WTC11 (cell line): ENCODE measurements around the gene HOXA2. TPM values are rescaled to one million over a fixed set of nuclear protein-coding genes. Genes with fewer than 3 reads are reported as not detected.

Experiments used
- ATAC-seq: fragments of 200-7000 bp; cut with Tn5 transposase; 2 replicates; pipeline ENCODE4 v1.10.0; 2021; ENCODE audit warnings: mild to moderate bottlenecking, moderate library complexity
- CTCF ChIA-PET: fragments of 300-600 bp; sonication (Branson Sonifier 250); formaldehyde crosslinking; loops from one replicate; lab custom pipeline; 2021; ENCODE audit warnings: antibody characterized with exemption; lab: Charles Lee
- POLR2A ChIA-PET: fragments of 350-600 bp; sonication (Branson Sonifier 250); formaldehyde crosslinking; loops from one replicate; lab custom pipeline; 2021; ENCODE audit warnings: antibody characterized with exemption; lab: Charles Lee
- DNase-seq: peaks from one replicate; pipeline ENCODE4 v3.0.0; 2021; ENCODE audit warnings: low spot score
- H3K27ac Mint-ChIP-seq: 2 replicates; pipeline ENCODE4 v1.8.0; 2021; ENCODE audit warnings: mixed read lengths
- H3K27me3 Mint-ChIP-seq: 2 replicates; pipeline ENCODE4 v1.8.0; 2021; ENCODE audit warnings: low read depth, mild to moderate bottlenecking, moderate library complexity, mixed read lengths
- H3K36me3 Mint-ChIP-seq: 2 replicates; pipeline ENCODE4 v1.8.0; 2021; ENCODE audit warnings: mixed read lengths
- H3K4me1 Mint-ChIP-seq: 2 replicates; pipeline ENCODE4 v1.8.0; 2022; ENCODE audit warnings: mixed read lengths
- H3K4me3 Mint-ChIP-seq: 2 replicates; pipeline ENCODE4 v1.8.0; 2021; ENCODE audit warnings: mild to moderate bottlenecking, moderate library complexity, mixed read lengths
- H3K9me3 Mint-ChIP-seq: 2 replicates; pipeline ENCODE4 v1.8.0; 2021; ENCODE audit warnings: mixed read lengths
- ATF1 ChIP-seq: sonication (generic); formaldehyde crosslinking; IDR thresholded peaks from 2 replicates; pipeline ENCODE4 v1.8.1; 2023; ENCODE audit warnings: mild to moderate bottlenecking, moderate library complexity, missing genetic modification reagents
- CREM ChIP-seq: sonication (generic); formaldehyde crosslinking; IDR thresholded peaks from 2 replicates; pipeline ENCODE4 v1.8.1; 2022; ENCODE audit warnings: mild to moderate bottlenecking, missing genetic modification reagents, moderate library complexity
- FOXP1 ChIP-seq: sonication (generic); formaldehyde crosslinking; IDR thresholded peaks from 2 replicates; pipeline ENCODE4 v1.8.0; 2022; ENCODE audit warnings: missing genetic modification reagents, mild to moderate bottlenecking, moderate library complexity, borderline replicate concordance
- GABPB1 ChIP-seq: sonication (generic); formaldehyde crosslinking; IDR thresholded peaks from 2 replicates; pipeline ENCODE4 v1.8.1; 2023; ENCODE audit warnings: mild to moderate bottlenecking, missing genetic modification reagents
- NR1H2 ChIP-seq: sonication (generic); formaldehyde crosslinking; IDR thresholded peaks from 2 replicates; pipeline ENCODE4 v1.9.0; 2021; ENCODE audit warnings: mild to moderate bottlenecking, moderate library complexity, missing genetic modification reagents
- SP1 ChIP-seq: sonication (generic); formaldehyde crosslinking; conservative IDR thresholded peaks from 2 replicates; pipeline ENCODE4 v1.8.1; 2022; ENCODE audit warnings: missing genetic modification reagents
- TEAD1 ChIP-seq: sonication (generic); formaldehyde crosslinking; IDR thresholded peaks from 2 replicates; pipeline ENCODE4 v1.8.0; 2022; ENCODE audit warnings: mild to moderate bottlenecking, missing genetic modification reagents
- ZBTB21 ChIP-seq: sonication (generic); formaldehyde crosslinking; IDR thresholded peaks from 2 replicates; pipeline ENCODE4 v1.8.1; 2023; ENCODE audit warnings: mild to moderate bottlenecking, missing genetic modification reagents, borderline replicate concordance
- ZNF138 ChIP-seq: sonication (generic); formaldehyde crosslinking; conservative IDR thresholded peaks from 2 replicates; pipeline ENCODE4 v1.8.1; 2022; ENCODE audit warnings: mild to moderate bottlenecking, moderate library complexity, missing genetic modification reagents
- ZNF232 ChIP-seq: sonication (generic); formaldehyde crosslinking; IDR thresholded peaks from 2 replicates; pipeline ENCODE4 v1.8.0; 2022; ENCODE audit warnings: mild to moderate bottlenecking, missing genetic modification reagents
- ZNF416 ChIP-seq: fragments of 250-450 bp; sonication (Bioruptor Pico); IDR thresholded peaks from 2 replicates; pipeline ENCODE4 v1.9.0; 2021; ENCODE audit warnings: mild to moderate bottlenecking, inconsistent platforms
- ZNF423 ChIP-seq: fragments of 250-450 bp; sonication (Bioruptor Pico); IDR thresholded peaks from 2 replicates; pipeline ENCODE4 v2.1.2; 2022; ENCODE audit warnings: mild to moderate bottlenecking, moderate library complexity
- total RNA-seq: library from RNA; stranded (reverse); gene quantifications from 3 replicates; pipeline ENCODE4 v1.2.3, GENCODE V29; 2021
- TF ChIP-seq, protein P1 (sequence below): sonication (generic); formaldehyde crosslinking; IDR thresholded peaks from 2 replicates; pipeline ENCODE4 v1.8.0; 2022; ENCODE audit warnings: mild to moderate bottlenecking, missing genetic modification reagents
- TF ChIP-seq, protein P2 (sequence below): sonication (generic); formaldehyde crosslinking; IDR thresholded peaks from 2 replicates; pipeline ENCODE4 v1.8.1; 2022; ENCODE audit warnings: mild to moderate bottlenecking, missing genetic modification reagents, moderate library complexity, borderline replicate concordance
- TF ChIP-seq, protein P3 (sequence below): sonication (generic); formaldehyde crosslinking; IDR thresholded peaks from 2 replicates; pipeline ENCODE4 v1.8.0; 2022; ENCODE audit warnings: mild to moderate bottlenecking, missing genetic modification reagents
- TF ChIP-seq, protein P4 (sequence below): fragments of 250-450 bp; sonication (Bioruptor Pico); IDR thresholded peaks from 2 replicates; pipeline ENCODE4 v1.9.0; 2021; ENCODE audit warnings: moderate library complexity, mild to moderate bottlenecking, inconsistent platforms, borderline replicate concordance
- TF ChIP-seq, protein P5 (sequence below): sonication (generic); formaldehyde crosslinking; IDR thresholded peaks from 2 replicates; pipeline ENCODE4 v1.8.0; 2023; ENCODE audit warnings: mild to moderate bottlenecking, missing genetic modification reagents
- TF ChIP-seq, protein P6 (sequence below): sonication (generic); formaldehyde crosslinking; IDR thresholded peaks from 2 replicates; pipeline ENCODE4 v1.8.1; 2023; ENCODE audit warnings: mild to moderate bottlenecking, missing genetic modification reagents, moderate library complexity
- TF ChIP-seq, protein P7 (sequence below): sonication (generic); formaldehyde crosslinking; IDR thresholded peaks from 2 replicates; pipeline ENCODE4 v1.8.1; 2023; ENCODE audit warnings: mild to moderate bottlenecking, missing genetic modification reagents, moderate library complexity

The HOXA2 gene
- total RNA-seq, 1 experiment from 2014 or later, result not detected

DNA sequence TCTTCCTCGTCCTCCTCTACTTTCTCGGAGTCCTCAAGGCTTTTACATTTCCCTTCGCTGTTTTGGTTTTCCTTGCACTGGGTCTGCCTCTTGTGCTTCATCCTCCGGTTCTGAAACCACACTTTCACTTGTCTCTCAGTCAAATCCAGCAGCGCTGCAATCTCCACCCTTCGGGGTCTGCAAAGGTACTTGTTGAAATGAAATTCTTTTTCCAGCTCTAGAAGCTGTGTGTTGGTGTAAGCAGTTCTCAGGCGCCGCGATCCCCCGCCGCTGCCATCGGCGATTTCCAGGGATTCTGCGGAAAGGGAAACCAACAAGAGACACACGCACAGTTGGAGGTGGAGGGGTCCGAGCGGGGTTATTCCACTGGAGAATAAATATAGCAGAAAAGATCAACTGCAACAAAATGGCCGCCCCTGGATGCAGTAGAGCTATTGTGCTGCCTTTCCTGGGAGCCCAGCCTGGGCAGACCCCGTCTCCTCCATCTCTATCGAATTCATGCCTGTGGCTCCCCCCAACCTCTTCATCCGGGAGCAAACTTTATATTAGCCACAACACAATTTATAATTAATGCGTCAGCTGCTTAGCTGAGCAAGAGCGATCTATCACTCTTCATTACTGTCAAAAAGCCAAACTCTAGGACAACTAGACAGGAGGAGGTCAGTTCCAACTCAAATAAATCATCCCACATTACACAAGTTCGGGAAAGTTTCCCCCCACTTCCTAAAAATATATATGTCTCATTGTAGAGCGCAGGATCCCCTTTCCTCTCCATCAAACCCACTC is 1.1 kb downstream of the HOXA2 start:
- POLR2A ChIA-PET, result interaction anchor here (1.8 kb wide), 1 partner anchor 14 kb away, joined by 4 read pairs; no protein-coding TSS in a partner anchor
- TF ChIP-seq, protein P1, sequence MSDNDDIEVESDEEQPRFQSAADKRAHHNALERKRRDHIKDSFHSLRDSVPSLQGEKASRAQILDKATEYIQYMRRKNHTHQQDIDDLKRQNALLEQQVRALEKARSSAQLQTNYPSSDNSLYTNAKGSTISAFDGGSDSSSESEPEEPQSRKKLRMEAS (CRISPR knock-in tag), result no peak
- no peak for ATAC-seq
- CTCF ChIA-PET, result interaction anchor here (0.7 to 1.2 kb wide), 3 partner anchors 9 to 79 kb away, joined by 3 to 4 read pairs (median 3); no protein-coding TSS in a partner anchor
- H3K4me1 Mint-ChIP-seq, result peaks cover 50% of the 10 kb centered on the region
- DNase-seq, result no peak
- peaks cover 100% of the 10 kb centered on the region for H3K27me3 Mint-ChIP-seq
- H3K27ac Mint-ChIP-seq, result no peak overlapping the region
- peak overlapping the region; percentile 35 for H3K4me3 Mint-ChIP-seq
- H3K9me3 Mint-ChIP-seq, result no peaks in the 10 kb centered on the region
- peaks cover 6% of the 10 kb centered on the region for H3K36me3 Mint-ChIP-seq

DNA sequence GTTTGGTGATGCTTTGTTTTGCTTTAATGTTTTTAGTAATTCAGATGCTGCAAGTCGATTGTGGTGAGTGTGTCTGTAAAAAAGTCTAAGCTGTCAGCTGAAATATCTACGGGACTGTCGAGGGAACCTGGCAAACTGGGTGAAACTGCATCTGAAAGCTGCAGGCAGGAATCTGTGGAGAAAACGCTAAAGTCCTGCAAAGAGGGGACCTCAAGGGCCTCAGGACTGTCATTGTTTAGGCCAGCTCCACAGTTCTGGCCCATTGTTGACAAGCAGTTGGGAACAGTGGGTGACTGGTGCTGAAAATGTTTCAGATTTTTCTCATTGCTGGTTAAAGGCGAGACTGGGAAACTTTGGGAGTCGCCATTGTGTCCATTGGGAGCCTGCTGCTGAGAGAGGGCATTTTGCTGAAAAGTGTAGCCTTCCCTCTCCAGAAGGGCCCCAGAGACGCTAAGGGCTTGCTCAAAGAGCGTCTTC is 1.8 kb downstream of the HOXA2 start:
- POLR2A ChIA-PET, result interaction anchor here (1.8 kb wide), 1 partner anchor 15 kb away, joined by 4 read pairs; no protein-coding TSS in a partner anchor
- peak; percentile 12; the same call in 1 of the 2 replicates for ATAC-seq
- Mint-ChIP-seq H3K27me3 (peaks cover 100% of the 10 kb centered on the region), H3K4me1 (peaks cover 45% of the 10 kb centered on the region), H3K9me3 (no peaks in the 10 kb centered on the region), H3K27ac (no peak overlapping the region), H3K36me3 (peaks cover 6% of the 10 kb centered on the region), H3K4me3 (no peak overlapping the region; the same call in 1 of the 2 replicates)
- DNase-seq, result no peak
- CTCF ChIA-PET, result interaction anchor here (1.2 to 2.3 kb wide), 3 partner anchors 51 to 79 kb away, joined by 3 to 10 read pairs (median 3); no protein-coding TSS in a partner anchor
- TF ChIP-seq FOXP1 (CRISPR knock-in tag) (no peak), SP1 (CRISPR knock-in tag) (no peak), GABPB1 (CRISPR knock-in tag) (no peak), TEAD1 (no peak), ZNF138 (CRISPR knock-in tag) (no peak), NR1H2 (CRISPR knock-in tag) (no peak), CREM (no peak), ZBTB21 (no peak), ZNF416 (CRISPR knock-in tag) (no peak)
- TF ChIP-seq, protein P2, sequence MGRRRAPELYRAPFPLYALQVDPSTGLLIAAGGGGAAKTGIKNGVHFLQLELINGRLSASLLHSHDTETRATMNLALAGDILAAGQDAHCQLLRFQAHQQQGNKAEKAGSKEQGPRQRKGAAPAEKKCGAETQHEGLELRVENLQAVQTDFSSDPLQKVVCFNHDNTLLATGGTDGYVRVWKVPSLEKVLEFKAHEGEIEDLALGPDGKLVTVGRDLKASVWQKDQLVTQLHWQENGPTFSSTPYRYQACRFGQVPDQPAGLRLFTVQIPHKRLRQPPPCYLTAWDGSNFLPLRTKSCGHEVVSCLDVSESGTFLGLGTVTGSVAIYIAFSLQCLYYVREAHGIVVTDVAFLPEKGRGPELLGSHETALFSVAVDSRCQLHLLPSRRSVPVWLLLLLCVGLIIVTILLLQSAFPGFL (CRISPR knock-in tag), result no peak
- TF ChIP-seq, protein P3, sequence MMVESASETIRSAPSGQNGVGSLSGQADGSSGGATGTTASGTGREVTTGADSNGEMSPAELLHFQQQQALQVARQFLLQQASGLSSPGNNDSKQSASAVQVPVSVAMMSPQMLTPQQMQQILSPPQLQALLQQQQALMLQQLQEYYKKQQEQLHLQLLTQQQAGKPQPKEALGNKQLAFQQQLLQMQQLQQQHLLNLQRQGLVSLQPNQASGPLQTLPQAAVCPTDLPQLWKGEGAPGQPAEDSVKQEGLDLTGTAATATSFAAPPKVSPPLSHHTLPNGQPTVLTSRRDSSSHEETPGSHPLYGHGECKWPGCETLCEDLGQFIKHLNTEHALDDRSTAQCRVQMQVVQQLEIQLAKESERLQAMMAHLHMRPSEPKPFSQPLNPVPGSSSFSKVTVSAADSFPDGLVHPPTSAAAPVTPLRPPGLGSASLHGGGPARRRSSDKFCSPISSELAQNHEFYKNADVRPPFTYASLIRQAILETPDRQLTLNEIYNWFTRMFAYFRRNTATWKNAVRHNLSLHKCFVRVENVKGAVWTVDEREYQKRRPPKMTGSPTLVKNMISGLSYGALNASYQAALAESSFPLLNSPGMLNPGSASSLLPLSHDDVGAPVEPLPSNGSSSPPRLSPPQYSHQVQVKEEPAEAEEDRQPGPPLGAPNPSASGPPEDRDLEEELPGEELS (CRISPR knock-in tag), result no peak

DNA sequence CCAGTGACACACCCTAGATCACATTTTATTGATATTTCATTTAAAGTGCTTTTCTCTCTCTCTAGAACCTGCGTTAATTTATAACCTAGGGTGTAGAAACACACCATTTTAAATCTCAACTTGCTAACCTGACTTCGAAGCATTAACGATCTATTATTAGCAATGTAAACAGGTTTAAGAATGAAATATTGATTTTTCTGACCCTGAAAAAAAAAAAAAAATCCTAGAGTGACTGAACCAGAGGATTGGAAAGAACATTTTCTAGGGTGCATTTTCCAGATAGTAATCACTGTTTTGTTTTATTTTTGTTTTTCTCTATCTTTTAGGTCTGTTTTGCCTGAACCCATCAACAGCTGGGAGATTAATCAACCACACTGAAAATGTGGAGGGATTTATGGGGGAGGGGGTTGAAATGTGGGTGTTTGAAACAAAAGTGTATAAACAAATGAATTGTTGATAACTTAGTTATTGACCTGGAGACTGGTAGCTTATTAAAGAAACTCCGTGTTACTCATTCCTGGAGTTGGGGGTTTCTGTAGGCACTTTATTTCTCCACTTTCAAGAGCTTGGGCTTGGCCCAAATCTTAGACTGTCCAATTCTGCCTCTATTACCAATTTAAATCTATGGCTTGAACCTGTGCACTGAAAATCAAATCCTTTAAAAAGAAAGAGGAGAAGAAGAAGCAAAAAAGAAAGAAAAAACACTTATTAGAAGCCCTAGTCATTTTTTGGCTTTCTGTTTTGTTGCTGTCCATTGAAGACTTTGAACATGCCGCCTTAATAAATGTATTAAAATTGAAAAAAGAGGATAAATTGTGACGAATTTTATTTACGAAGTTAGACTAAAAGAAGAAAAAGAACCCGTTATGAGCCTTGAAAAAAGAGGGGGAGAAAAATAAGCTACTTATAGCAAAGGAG is 2.8 kb downstream of the HOXA2 start:
- no peak for DNase-seq
- no peak overlapping the region for H3K4me3 Mint-ChIP-seq
- ChIA-PET CTCF (interaction anchor here (1.2 to 2.3 kb wide), 4 partner anchors 9 to 80 kb away, joined by 3 to 10 read pairs (median 6); partner anchors contain the start of gene HOXA5), POLR2A (interaction anchor here (1.8 kb wide), 1 partner anchor 16 kb away, joined by 4 read pairs; no protein-coding TSS in a partner anchor)
- no peaks in the 10 kb centered on the region for H3K9me3 Mint-ChIP-seq
- no peak for ATAC-seq
- peaks cover 100% of the 10 kb centered on the region for H3K27me3 Mint-ChIP-seq
- H3K4me1 Mint-ChIP-seq, result peaks cover 53% of the 10 kb centered on the region
- no peak overlapping the region for H3K27ac Mint-ChIP-seq
- H3K36me3 Mint-ChIP-seq, result peaks cover 6% of the 10 kb centered on the region
- TF ChIP-seq, protein P4, sequence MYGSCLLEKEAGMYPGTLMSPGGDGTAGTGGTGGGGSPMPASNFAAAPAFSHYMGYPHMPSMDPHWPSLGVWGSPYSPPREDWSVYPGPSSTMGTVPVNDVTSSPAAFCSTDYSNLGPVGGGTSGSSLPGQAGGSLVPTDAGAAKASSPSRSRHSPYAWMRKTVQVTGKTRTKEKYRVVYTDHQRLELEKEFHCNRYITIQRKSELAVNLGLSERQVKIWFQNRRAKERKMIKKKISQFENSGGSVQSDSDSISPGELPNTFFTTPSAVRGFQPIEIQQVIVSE, result no peak
- TF ChIP-seq, protein P5, sequence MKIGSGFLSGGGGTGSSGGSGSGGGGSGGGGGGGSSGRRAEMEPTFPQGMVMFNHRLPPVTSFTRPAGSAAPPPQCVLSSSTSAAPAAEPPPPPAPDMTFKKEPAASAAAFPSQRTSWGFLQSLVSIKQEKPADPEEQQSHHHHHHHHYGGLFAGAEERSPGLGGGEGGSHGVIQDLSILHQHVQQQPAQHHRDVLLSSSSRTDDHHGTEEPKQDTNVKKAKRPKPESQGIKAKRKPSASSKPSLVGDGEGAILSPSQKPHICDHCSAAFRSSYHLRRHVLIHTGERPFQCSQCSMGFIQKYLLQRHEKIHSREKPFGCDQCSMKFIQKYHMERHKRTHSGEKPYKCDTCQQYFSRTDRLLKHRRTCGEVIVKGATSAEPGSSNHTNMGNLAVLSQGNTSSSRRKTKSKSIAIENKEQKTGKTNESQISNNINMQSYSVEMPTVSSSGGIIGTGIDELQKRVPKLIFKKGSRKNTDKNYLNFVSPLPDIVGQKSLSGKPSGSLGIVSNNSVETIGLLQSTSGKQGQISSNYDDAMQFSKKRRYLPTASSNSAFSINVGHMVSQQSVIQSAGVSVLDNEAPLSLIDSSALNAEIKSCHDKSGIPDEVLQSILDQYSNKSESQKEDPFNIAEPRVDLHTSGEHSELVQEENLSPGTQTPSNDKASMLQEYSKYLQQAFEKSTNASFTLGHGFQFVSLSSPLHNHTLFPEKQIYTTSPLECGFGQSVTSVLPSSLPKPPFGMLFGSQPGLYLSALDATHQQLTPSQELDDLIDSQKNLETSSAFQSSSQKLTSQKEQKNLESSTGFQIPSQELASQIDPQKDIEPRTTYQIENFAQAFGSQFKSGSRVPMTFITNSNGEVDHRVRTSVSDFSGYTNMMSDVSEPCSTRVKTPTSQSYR, result no peak
- no peak for TF ChIP-seq SP1 (CRISPR knock-in tag)
- TF ChIP-seq, protein P6, sequence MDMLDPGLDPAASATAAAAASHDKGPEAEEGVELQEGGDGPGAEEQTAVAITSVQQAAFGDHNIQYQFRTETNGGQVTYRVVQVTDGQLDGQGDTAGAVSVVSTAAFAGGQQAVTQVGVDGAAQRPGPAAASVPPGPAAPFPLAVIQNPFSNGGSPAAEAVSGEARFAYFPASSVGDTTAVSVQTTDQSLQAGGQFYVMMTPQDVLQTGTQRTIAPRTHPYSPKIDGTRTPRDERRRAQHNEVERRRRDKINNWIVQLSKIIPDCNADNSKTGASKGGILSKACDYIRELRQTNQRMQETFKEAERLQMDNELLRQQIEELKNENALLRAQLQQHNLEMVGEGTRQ (CRISPR knock-in tag), result no peak
- no peak for TF ChIP-seq ZNF423
- no peak for TF ChIP-seq ATF1 (CRISPR knock-in tag)
- TF ChIP-seq, protein P7, sequence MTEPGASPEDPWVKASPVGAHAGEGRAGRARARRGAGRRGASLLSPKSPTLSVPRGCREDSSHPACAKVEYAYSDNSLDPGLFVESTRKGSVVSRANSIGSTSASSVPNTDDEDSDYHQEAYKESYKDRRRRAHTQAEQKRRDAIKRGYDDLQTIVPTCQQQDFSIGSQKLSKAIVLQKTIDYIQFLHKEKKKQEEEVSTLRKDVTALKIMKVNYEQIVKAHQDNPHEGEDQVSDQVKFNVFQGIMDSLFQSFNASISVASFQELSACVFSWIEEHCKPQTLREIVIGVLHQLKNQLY (CRISPR knock-in tag), result no peak
- TF ChIP-seq GABPB1 (CRISPR knock-in tag), result no peak
- TF ChIP-seq ZNF232 (CRISPR knock-in tag), result no peak
